Naive thymus-derived CD8-positive, alpha-beta T cell (primary cell): ENCODE results near the gene RCN2. TPM values are rescaled to one million over a fixed set of nuclear protein-coding genes. Genes with fewer than 3 reads are reported as not detected.

Experiments
- ATAC-seq, 2 donors: fragments of 150-1000 bp; cut with Tn5 transposase in 1 of 2; sonication (Bioruptor Pico), chemical (Tn5 transposase) in 1 of 2; 1 replicate in 1 of 2; 2 replicates in 1 of 2; pipeline ENCODE4 v1.10.0; 2021; ENCODE audit warnings: mild to moderate bottlenecking in 2 of 2, moderate library complexity in 2 of 2
- POLR2A ChIA-PET: fragments of 350-600 bp; sonication (Branson Sonifier 250); formaldehyde crosslinking; loops from one replicate; lab custom pipeline; 2021; ENCODE audit warnings: antibody characterized with exemption; lab: Charles Lee
- DNase-seq, 10 donors: peaks; one replicate each; pipeline versions ENCODE4 v3.0.0 to v3.0.0-alpha.2; 2020 to 2022
- H3K27ac Mint-ChIP-seq, 10 donors: one replicate each; pipeline ENCODE4 v1.8.0; 2020 to 2022; ENCODE audit warnings: mild to moderate bottlenecking in 10 of 10, mixed read lengths in 10 of 10, moderate library complexity in 4 of 10, inconsistent platforms in 1 of 10
- H3K27me3 Mint-ChIP-seq, 5 donors: one replicate each; pipeline ENCODE4 v1.8.0; 2021 to 2022; ENCODE audit warnings: mixed read lengths in 5 of 5
- H3K36me3 Mint-ChIP-seq, 3 donors: one replicate each; pipeline ENCODE4 v1.8.0; 2020 to 2022; ENCODE audit warnings: mixed read lengths in 3 of 3, mild to moderate bottlenecking in 2 of 3, inconsistent platforms in 1 of 3
- H3K4me1 Mint-ChIP-seq, 4 donors: one replicate each; pipeline ENCODE4 v1.8.0; 2021 to 2022; ENCODE audit warnings: mixed read lengths in 4 of 4
- H3K4me3 Mint-ChIP-seq, 10 donors: one replicate each; pipeline ENCODE4 v1.8.0; 2020 to 2022; ENCODE audit warnings: mild to moderate bottlenecking in 10 of 10, mixed read lengths in 10 of 10, moderate library complexity in 6 of 10, inconsistent platforms in 1 of 10
- H3K9me3 Mint-ChIP-seq, 9 donors: one replicate each; pipeline ENCODE4 v1.8.0; 2020 to 2022; ENCODE audit warnings: mixed read lengths in 9 of 9, mild to moderate bottlenecking in 3 of 9, inconsistent platforms in 1 of 9, moderate library complexity in 1 of 9
- polyA plus RNA-seq, 3 donors: library from polyadenylated mRNA; unstranded; fragments of 300-500 nt; fragmentation: Illumina TruSeq; gene quantifications; one replicate each; pipeline ENCODE4 v1.2.3, GENCODE V29; 2021
- total RNA-seq, 8 experiments: library from RNA in 2 of 8; stranded (reverse) in 2 of 8; gene quantifications; one replicate each; pipeline ENCODE4 v1.2.3 and lab custom pipeline; 2021 to 2026

Gene RCN2
- total and polyA plus RNA-seq, 5 experiments from 2014 or later = 30.7 to 46.5 (median 40.3) TPM

- Mint-ChIP-seq H3K27me3 (no peaks in the 10 kb centered on the region), H3K36me3 (no peaks in the 10 kb centered on the region), H3K4me1 (peaks cover 18 to 75% (median 46%) of the 10 kb centered on the region in 4 donors), H3K27ac (peak overlapping the region in 5 of 10 donors; percentile 5 to 97 (median 67)), H3K4me3 (no peak overlapping the region), H3K9me3 (no peaks in the 10 kb centered on the region)
- DNase-seq = no peak
- ATAC-seq = no peak
- POLR2A ChIA-PET = interaction anchor here (5.4 kb wide), 1 partner anchor 61 kb away, joined by 31 read pairs; the partner anchor contains the start of gene RCN2
Observed at GRCh38 chr15:76991741-76992645, 60.4 kb downstream of the RCN2 start.

GRCh38 chr15:76993114-76993725 lies 61.7 kb downstream of the RCN2 start:
- H3K4me3 Mint-ChIP-seq = peak overlapping the region in 9 of 10 donors; percentile 25 to 99 (median 77)
- POLR2A ChIA-PET = interaction anchor here (2.8 to 6.8 kb wide), 6 partner anchors 14 to 87 kb away, joined by 10 to 79 read pairs (median 32); partner anchors contain the start of genes RCN2 and SCAPER

GRCh38 chr15:76994001-76994400 lies 62.5 kb downstream of the RCN2 start:
- Mint-ChIP-seq H3K36me3 (peaks cover 0 to 8% (median 0%) of the 10 kb centered on the region in 3 donors), H3K4me3 (peak overlapping the region; percentile 48 to 99 (median 94)), H3K9me3 (no peaks in the 10 kb centered on the region), H3K4me1 (peaks cover 32 to 79% (median 53%) of the 10 kb centered on the region in 4 donors), H3K27me3 (no peaks in the 10 kb centered on the region), H3K27ac (peak overlapping the region; percentile 92 to 99 (median 97))
- POLR2A ChIA-PET = interaction anchor here (0.6 to 6.8 kb wide), 10 partner anchors 13 to 1121 kb away, joined by 3 to 79 read pairs (median 12); partner anchors contain the start of genes RCN2 and SCAPER
- peak in 2 of 10 donors; percentile 47 to 64 for DNase-seq
- ATAC-seq = peak in 1 of 2 donors; percentile 17

More at GRCh38 chr15:76993114-76993725, 61.7 kb downstream of the RCN2 start:
- Mint-ChIP-seq H3K9me3 (no peaks in the 10 kb centered on the region), H3K27ac (peak overlapping the region; percentile 92 to 99 (median 97)), H3K4me1 (peaks cover 25 to 79% (median 53%) of the 10 kb centered on the region in 4 donors), H3K27me3 (no peaks in the 10 kb centered on the region), H3K36me3 (peaks cover 0 to under 1% (median 0%) of the 10 kb centered on the region in 3 donors)
- DNase-seq = peak in 1 of 10 donors; percentile 47
- ATAC-seq = no peak

- H3K27ac Mint-ChIP-seq = peak overlapping the region; percentile 92 to 99 (median 97)
- peak overlapping the region; percentile 92 to 99 (median 96) for H3K4me3 Mint-ChIP-seq
- H3K9me3 Mint-ChIP-seq = no peaks in the 10 kb centered on the region
- peak in 1 of 10 donors; percentile 9 for DNase-seq
- peaks cover 32 to 82% (median 57%) of the 10 kb centered on the region in 4 donors for H3K4me1 Mint-ChIP-seq
- peaks cover 0 to 13% (median 0%) of the 10 kb centered on the region in 3 donors for H3K36me3 Mint-ChIP-seq
- peak; percentile 13 to 26 for ATAC-seq
- no peaks in the 10 kb centered on the region for H3K27me3 Mint-ChIP-seq
- POLR2A ChIA-PET = interaction anchor here (0.6 to 6.8 kb wide), 16 partner anchors 13 to 1122 kb away, joined by 3 to 79 read pairs (median 8); partner anchors contain the start of genes RCN2 and SCAPER
Observed at GRCh38 chr15:76994496-76994895, 62.9 kb downstream of the RCN2 start.

- H3K27ac Mint-ChIP-seq = peak within 1 kb of the TSS; percentile 92 to 99 (median 97)
- peak within 1 kb of the TSS; percentile 92 to 99 (median 96) for H3K4me3 Mint-ChIP-seq
- ATAC-seq = peak; percentile 86 to 89
- peak; percentile 46 to 86 (median 67) for DNase-seq
- POLR2A ChIA-PET = interaction anchor here (0.6 to 6.8 kb wide), 21 partner anchors 12 to 656 kb away, joined by 3 to 79 read pairs (median 4); partner anchors contain the start of genes RCN2, SCAPER and TSPAN3
- peaks cover 32 to 86% (median 64%) of the 10 kb centered on the region in 4 donors for H3K4me1 Mint-ChIP-seq
- H3K36me3 Mint-ChIP-seq = peaks cover 0 to 17% (median 0%) of the 10 kb centered on the region in 3 donors
- H3K9me3 Mint-ChIP-seq = no peaks in the 10 kb centered on the region
- no peaks in the 10 kb centered on the region for H3K27me3 Mint-ChIP-seq
Observed at GRCh38 chr15:76994971-76995945, 63.7 kb downstream of the RCN2 start, which contains the start of gene PSTPIP1. Gene PSTPIP1, plus strand, starts transcription at chr15:76995126. Its CDS starts 448 bp downstream, at chr15:76995574.

- Mint-ChIP-seq H3K9me3 (no peaks in the 10 kb centered on the region), H3K27me3 (no peaks in the 10 kb centered on the region), H3K4me1 (peaks cover 33 to 84% (median 68%) of the 10 kb centered on the region in 4 donors), H3K4me3 (peak overlapping the region; percentile 92 to 99 (median 96)), H3K27ac (peak overlapping the region; percentile 92 to 99 (median 97)), H3K36me3 (peaks cover 0 to 22% (median 0%) of the 10 kb centered on the region in 3 donors)
- DNase-seq = peak in 1 of 10 donors; percentile 41
- no peak for ATAC-seq
- POLR2A ChIA-PET = interaction anchor here (0.9 to 6.8 kb wide), 10 partner anchors 11 to 75 kb away, joined by 3 to 79 read pairs (median 24); partner anchors contain the start of genes RCN2 and TSPAN3
Observed at GRCh38 chr15:76996076-76996525, 64.6 kb downstream of the RCN2 start.

- peak overlapping the region; percentile 92 to 99 (median 96) for H3K4me3 Mint-ChIP-seq
Observed at GRCh38 chr15:76996526-76997401, 65.2 kb downstream of the RCN2 start.

GRCh38 chr15:76998663-76999285 lies 67.2 kb downstream of the RCN2 start:
- H3K27me3 Mint-ChIP-seq = no peaks in the 10 kb centered on the region
- no peaks in the 10 kb centered on the region for H3K9me3 Mint-ChIP-seq
- peaks cover 47 to 90% (median 83%) of the 10 kb centered on the region in 4 donors for H3K4me1 Mint-ChIP-seq
- peak overlapping the region; percentile 70 to 99 (median 90) for H3K27ac Mint-ChIP-seq
- H3K36me3 Mint-ChIP-seq = peaks cover 0 to 32% (median 0%) of the 10 kb centered on the region in 3 donors
- peak in 1 of 10 donors; percentile 47 for DNase-seq
- POLR2A ChIA-PET = interaction anchor here (0.6 to 6.8 kb wide), 9 partner anchors 8 to 1372 kb away, joined by 3 to 79 read pairs (median 3); no protein-coding TSS in a partner anchor
- peak overlapping the region; percentile 46 to 99 (median 92) for H3K4me3 Mint-ChIP-seq
- no peak for ATAC-seq

More at GRCh38 chr15:76996526-76997401, 65.2 kb downstream of the RCN2 start:
- Mint-ChIP-seq H3K27me3 (no peaks in the 10 kb centered on the region), H3K36me3 (peaks cover 0 to 28% (median 0%) of the 10 kb centered on the region in 3 donors), H3K4me1 (peaks cover 36 to 88% (median 74%) of the 10 kb centered on the region in 4 donors), H3K27ac (peak overlapping the region; percentile 78 to 99 (median 96)), H3K9me3 (no peaks in the 10 kb centered on the region)
- DNase-seq (peak in 7 of 10 donors; percentile 36 to 69 (median 48)), ATAC-seq (peak; percentile 54 to 57)
- POLR2A ChIA-PET = interaction anchor here (1.5 to 6.8 kb wide), 8 partner anchors 10 to 91 kb away, joined by 5 to 79 read pairs (median 32); partner anchors contain the start of genes RCN2, SCAPER and TSPAN3

GRCh38 chr15:76999996-77000395 lies 68.4 kb downstream of the RCN2 start:
- ATAC-seq (no peak), DNase-seq (peak in 1 of 10 donors; percentile 9)
- Mint-ChIP-seq H3K4me3 (peak overlapping the region in 2 of 10 donors; percentile 36 to 98), H3K36me3 (peaks cover 4 to 39% (median 4%) of the 10 kb centered on the region in 3 donors), H3K27me3 (no peaks in the 10 kb centered on the region), H3K27ac (peak overlapping the region in 5 of 10 donors; percentile 11 to 97 (median 65)), H3K9me3 (no peaks in the 10 kb centered on the region), H3K4me1 (peaks cover 46 to 90% (median 84%) of the 10 kb centered on the region in 4 donors)
- POLR2A ChIA-PET = interaction anchor here (1.5 to 6.8 kb wide), 2 partner anchors 7 to 94 kb away, joined by 3 to 79 read pairs; no protein-coding TSS in a partner anchor
